Left lung (tissue), 10 donors: ENCODE results near the gene LIN37. TPM values are rescaled to one million over a fixed set of nuclear protein-coding genes. Genes with fewer than 3 reads are reported as not detected.
A peak's percentile ranks its signal among the peaks of the same experiment; 100 is the strongest.

Source experiments
- ATAC-seq: fragments of 200-7000 bp; cut with Tn5 transposase; one replicate; pipeline ENCODE4 v1.9.1; 2020; ENCODE audit warnings: moderate library complexity
- DNase-seq, 4 donors: peaks; one replicate each; pipeline ENCODE4 v3.0.0-alpha.2; 2013 to 2020
- H3K27ac ChIP-seq, 2 donors: fragments of 200-600 bp; sonication (generic) in 1 of 2; one replicate each; pipeline versions ENCODE4 v1.5.0 to v1.8.0; 2020 to 2021
- H3K27me3 ChIP-seq, 2 donors: fragments of 200-600 bp; sonication (generic) in 1 of 2; one replicate each; pipeline versions ENCODE4 v1.5.0 to v1.8.0; 2020 to 2021
- H3K36me3 ChIP-seq, 2 donors: fragments of 200-600 bp; sonication (generic) in 1 of 2; one replicate each; pipeline versions ENCODE4 v1.5.0 to v1.8.0; 2020 to 2021
- H3K4me1 ChIP-seq, 2 donors: fragments of 200-600 bp; one replicate each; pipeline ENCODE4 v1.8.0; 2021
- H3K4me3 ChIP-seq, 2 donors: fragments of 200-600 bp; sonication (generic) in 1 of 2; one replicate each; pipeline versions ENCODE4 v1.5.0 to v1.8.0; 2020 to 2021; ENCODE audit warnings: mild to moderate bottlenecking in 1 of 2
- H3K9me3 ChIP-seq, 2 donors: fragments of 200-600 bp; sonication (generic) in 1 of 2; one replicate each; pipeline versions ENCODE4 v1.5.0 to v1.8.0; 2020 to 2021
- CTCF ChIP-seq, 2 donors: fragments of 200-600 bp; sonication (generic) in 1 of 2; IDR thresholded peaks; one replicate each; pipeline versions ENCODE4 v1.5.0 to v1.8.0; 2021; ENCODE audit warnings: antibody characterized with exemption in 2 of 2
- intact Hi-C, 2 donors: fragments of 100-400 bp; cut with DNase I; formaldehyde crosslinking; loops; one replicate each; pipeline versions ENCODE4 v1.11.2 to v1.14.2; 2022
- polyA plus RNA-seq, 6 donors: library from polyadenylated mRNA; unstranded; fragments of 120-200 nt; gene quantifications; one replicate each; pipeline ENCODE4 v1.2.1, GENCODE V29; 2013; ENCODE audit not compliant: insufficient read length in 6 of 6
- total RNA-seq, 2 donors: library from RNA; stranded (reverse); fragmentation: NEBNext Ultra II Directional; extraction: Animal tissue kit (Norgen Biotek cat#: 25700); gene quantifications; one replicate each; pipeline ENCODE4 v1.2.1, GENCODE V29; 2021
- donor health status: DM: no; HTN: yes; CAD: no.
- donor health status: DM: no; HTN: no; CAD: no.

Gene LIN37
- total and polyA plus RNA-seq, 8 donors, result 6.6 to 14.5 (median 11.8) TPM

- H3K27me3 ChIP-seq, result no peaks in the 10 kb centered on the region
- TF ChIP-seq CTCF (IDR thresholded peaks at IDR 0.05), result no peak
- H3K9me3 ChIP-seq, result no peaks in the 10 kb centered on the region
- no peak overlapping the region for H3K4me3 ChIP-seq
- DNase-seq (no peak), ATAC-seq (no peak)
- H3K4me1 ChIP-seq, result peaks cover 0 to 8% of the 10 kb centered on the region in 2 donors
- peaks cover 0 to 58% of the 10 kb centered on the region in 2 donors for H3K36me3 ChIP-seq
- no peak overlapping the region for H3K27ac ChIP-seq
- intact Hi-C loops, result no loop called here
Observed at GRCh38 chr19:35780717-35781116, 32.3 kb downstream of the LIN37 start.

- Histone ChIP-seq H3K27ac (no peak overlapping the region), H3K36me3 (peaks cover 0 to 67% of the 10 kb centered on the region in 2 donors), H3K4me3 (no peak overlapping the region), H3K27me3 (no peaks in the 10 kb centered on the region), H3K4me1 (peaks cover 0 to 2% of the 10 kb centered on the region in 2 donors), H3K9me3 (no peaks in the 10 kb centered on the region)
- TF ChIP-seq CTCF (IDR thresholded peaks at IDR 0.05), result no peak
- intact Hi-C loops, result no loop called here
- no peak for DNase-seq
- ATAC-seq, result no peak
Observed at GRCh38 chr19:35781650-35782049, 33.3 kb downstream of the LIN37 start.

- DNase-seq (peak in 1 of 4 donors; percentile 77), ATAC-seq (no peak)
- Histone ChIP-seq H3K27ac (no peak overlapping the region), H3K9me3 (no peaks in the 10 kb centered on the region), H3K36me3 (peaks cover 0 to 76% of the 10 kb centered on the region in 2 donors), H3K4me3 (no peak overlapping the region), H3K4me1 (no peaks in the 10 kb centered on the region), H3K27me3 (no peaks in the 10 kb centered on the region)
- intact Hi-C loops, result no loop called here
- TF ChIP-seq CTCF (IDR thresholded peaks at IDR 0.05), result no peak
Observed at GRCh38 chr19:35782589-35782988, 34.2 kb downstream of the LIN37 start.

GRCh38 chr19:35783469-35784434 lies 35.4 kb downstream of the LIN37 start:
- no peaks in the 10 kb centered on the region for H3K27me3 ChIP-seq
- H3K27ac ChIP-seq, result no peak overlapping the region
- no peak overlapping the region for H3K4me3 ChIP-seq
- DNase-seq (peak in 1 of 4 donors; percentile 74), ATAC-seq (no peak)
- no peaks in the 10 kb centered on the region for H3K4me1 ChIP-seq
- intact Hi-C loops, result no loop called here
- peaks cover 0 to 66% of the 10 kb centered on the region in 2 donors for H3K36me3 ChIP-seq
- no peaks in the 10 kb centered on the region for H3K9me3 ChIP-seq
- no peak for TF ChIP-seq CTCF (IDR thresholded peaks at IDR 0.05)

- Histone ChIP-seq H3K4me3 (no peak overlapping the region), H3K27ac (no peak overlapping the region), H3K4me1 (no peaks in the 10 kb centered on the region), H3K36me3 (peaks cover 0 to 66% of the 10 kb centered on the region in 2 donors), H3K9me3 (no peaks in the 10 kb centered on the region), H3K27me3 (no peaks in the 10 kb centered on the region)
- TF ChIP-seq CTCF (IDR thresholded peaks at IDR 0.05), result no peak
- ATAC-seq (no peak), DNase-seq (peak in 1 of 4 donors; percentile 74)
- intact Hi-C loops, result no loop called here
Observed at GRCh38 chr19:35784503-35785338, 36.3 kb downstream of the LIN37 start.
